HUES64 (cell line): ENCODE measurements around the gene HMGA1.
"Not testable (repeated sequence)": the region's sequence is repeated elsewhere in the genome, so short reads cannot be mapped to it uniquely, and the experiment has no call there.

ENCODE experiments used
- H3K27ac ChIP-seq: 2 replicates; pipeline ENCODE4 v1.7.0; 2013; ENCODE audit warnings: low read depth, low read length, inconsistent platforms
- H3K27me3 ChIP-seq: 2 replicates; pipeline ENCODE4 v1.6.1; 2013; ENCODE audit warnings: mild to moderate bottlenecking, low read length; ENCODE audit not compliant: insufficient read depth
- H3K36me3 ChIP-seq: 2 replicates; pipeline ENCODE4 v1.6.1; 2013; ENCODE audit warnings: mild to moderate bottlenecking, low read length; ENCODE audit not compliant: insufficient read depth
- H3K4me1 ChIP-seq: 2 replicates; pipeline ENCODE4 v1.6.1; 2013; ENCODE audit warnings: mild to moderate bottlenecking, low read length, moderate library complexity; ENCODE audit not compliant: insufficient read depth
- H3K4me3 ChIP-seq: 2 replicates; pipeline ENCODE4 v1.5.1; 2013; ENCODE audit warnings: mild to moderate bottlenecking, low read length, moderate library complexity
- H3K9ac ChIP-seq: 2 replicates; pipeline ENCODE4 v1.6.1; 2013; ENCODE audit warnings: mild to moderate bottlenecking, low read depth, low read length
- H3K9me3 ChIP-seq: 2 replicates; pipeline ENCODE4 v1.6.1; 2013; ENCODE audit warnings: low read depth, low read length; ENCODE audit not compliant: insufficient read depth
- WGBS: fragments of 150-250, 120-280 bp; methylation state at CpG from one replicate; pipeline ENCODE4 v1.1.7; 2013; ENCODE audit warnings: missing lambda C conversion rate; 5-methylcytosine and 5-hydroxymethylcytosine counted together

The HMGA1 gene

DNA sequence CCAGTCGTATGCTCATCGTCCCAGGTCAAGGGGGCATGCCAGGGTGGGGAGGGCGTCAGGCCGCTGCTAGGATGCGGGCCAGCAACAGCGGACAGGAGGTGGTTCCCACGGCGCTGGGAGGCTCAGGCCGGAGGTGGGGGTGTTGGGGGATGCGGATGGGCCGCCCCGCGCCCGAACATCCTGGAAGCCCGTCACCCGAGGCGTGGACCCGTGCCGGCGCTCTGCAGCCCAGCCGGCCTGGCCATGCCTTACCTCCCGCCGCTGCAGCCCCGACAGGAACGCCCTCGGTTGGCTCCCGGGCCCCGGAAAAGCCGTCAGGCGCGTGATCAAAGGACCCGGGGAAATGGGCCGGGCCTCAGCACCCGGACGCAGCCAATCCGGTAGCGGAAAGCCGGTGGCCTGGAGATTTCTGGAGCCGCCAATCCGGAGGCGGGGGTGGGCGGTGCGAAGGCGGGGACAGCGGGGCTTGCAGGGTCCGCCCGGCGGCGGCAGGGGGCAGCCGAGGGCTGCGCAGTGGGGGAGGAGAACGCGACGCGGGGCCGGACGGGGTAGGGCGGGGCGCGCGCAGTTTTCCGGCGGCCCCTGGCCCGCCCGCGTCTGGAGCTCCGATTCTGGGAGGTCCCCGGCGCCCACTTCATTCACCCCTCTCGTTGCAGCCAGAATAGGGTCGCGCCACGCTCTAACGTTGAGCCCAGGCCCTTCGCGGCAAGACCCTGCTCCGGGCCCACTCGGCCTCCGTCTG is 12.2 kb downstream of the HMGA1 start, which contains the start of gene SMIM29:
Gene SMIM29 (minus strand): TSS at position 280 of the 742 bp plus-strand sequence. CDS start 1,215 bp downstream, outside the sequence.
- no peaks in the 10 kb centered on the region for H3K9me3 ChIP-seq
- H3K27me3 ChIP-seq = no peaks in the 10 kb centered on the region
- H3K9ac ChIP-seq = peak within 1 kb of the TSS; percentile 87
- H3K27ac ChIP-seq = peak within 1 kb of the TSS; percentile 51; the same call in 1 of the 2 replicates
- H3K36me3 ChIP-seq = peaks cover 12% of the 10 kb centered on the region
- no peaks in the 10 kb centered on the region; the same call in 1 of the 2 replicates for H3K4me1 ChIP-seq
- H3K4me3 ChIP-seq = peak within 1 kb of the TSS; percentile 97
- under 1% methylated on average over 79 of the region's 79 CpGs for WGBS

- no peaks in the 10 kb centered on the region for H3K27me3 ChIP-seq
These were observed 13.0 kb downstream of the HMGA1 start for GRCh38 chr6:34249469-34250261.

GRCh38 chr6:34252395-34252794 is 15.7 kb downstream of the HMGA1 start:
- not testable (repeated sequence) for H3K4me1 ChIP-seq, H3K4me3 ChIP-seq, H3K36me3 ChIP-seq, H3K9me3 ChIP-seq, H3K9ac ChIP-seq, H3K27ac ChIP-seq, H3K27me3 ChIP-seq
- WGBS = 94% methylated on average over 2 of the region's 2 CpGs

More at GRCh38 chr6:34249469-34250261, 13.0 kb downstream of the HMGA1 start:
- Histone ChIP-seq H3K27ac (no peak overlapping the region), H3K4me3 (peak overlapping the region; percentile 97), H3K9ac (peak overlapping the region; percentile 87), H3K9me3 (no peaks in the 10 kb centered on the region), H3K4me1 (no peaks in the 10 kb centered on the region; the same call in 1 of the 2 replicates), H3K36me3 (peaks cover 6% of the 10 kb centered on the region)
- 57% methylated on average over 18 of the region's 18 CpGs for WGBS

GRCh38 chr6:34259529-34260069 is 22.9 kb downstream of the HMGA1 start:
- Histone ChIP-seq H3K4me3 (no peak overlapping the region), H3K27me3 (no peaks in the 10 kb centered on the region), H3K27ac (no peak overlapping the region), H3K36me3 (no peaks in the 10 kb centered on the region), H3K4me1 (no peaks in the 10 kb centered on the region), H3K9ac (no peak overlapping the region), H3K9me3 (0 out of 2 replicates have a peak, but pooled peaks cover 6% of the 10 kb centered on the region)
- 97% methylated on average over 5 of the region's 6 CpGs for WGBS

DNA sequence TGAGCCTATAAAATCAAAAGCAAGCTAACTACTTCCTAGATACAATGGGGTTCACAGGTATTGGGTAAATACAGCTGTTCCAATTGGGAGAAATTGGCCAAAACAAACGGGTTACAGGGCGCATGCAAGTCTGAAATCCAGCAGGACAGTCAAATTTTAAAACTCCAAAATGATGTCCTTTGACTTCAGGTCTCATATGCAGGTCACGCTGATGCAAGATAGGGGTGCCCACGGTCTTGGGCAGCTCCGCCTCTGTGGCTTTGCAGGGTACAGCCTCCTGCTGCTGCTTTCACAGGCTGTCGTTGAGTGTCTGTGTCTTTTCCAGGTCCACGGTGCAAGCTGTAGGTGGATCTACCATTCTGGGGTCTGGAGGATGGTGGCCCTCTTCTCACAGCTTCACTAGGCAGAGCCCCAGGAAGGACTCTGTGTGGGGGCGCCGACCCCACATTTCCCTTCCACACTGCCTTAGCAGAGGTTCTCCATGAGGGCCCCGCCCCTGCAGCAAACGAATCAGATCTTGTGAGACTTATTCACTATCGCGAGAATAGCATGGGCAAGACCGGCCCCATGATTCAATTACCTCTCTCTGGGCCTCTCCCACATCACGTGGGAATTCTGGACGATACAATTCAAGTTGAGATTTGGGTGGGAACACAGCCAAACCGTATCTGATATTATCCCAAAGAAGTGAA is 24.0 kb downstream of the HMGA1 start:
- Histone ChIP-seq H3K4me3 (no peak overlapping the region), H3K27me3 (no peaks in the 10 kb centered on the region), H3K27ac (no peak overlapping the region), H3K9ac (no peak overlapping the region), H3K9me3 (0 out of 2 replicates have a peak, but pooled peaks cover 6% of the 10 kb centered on the region), H3K4me1 (no peaks in the 10 kb centered on the region), H3K36me3 (no peaks in the 10 kb centered on the region)
- WGBS = 88% methylated on average over 17 of the region's 17 CpGs

DNA sequence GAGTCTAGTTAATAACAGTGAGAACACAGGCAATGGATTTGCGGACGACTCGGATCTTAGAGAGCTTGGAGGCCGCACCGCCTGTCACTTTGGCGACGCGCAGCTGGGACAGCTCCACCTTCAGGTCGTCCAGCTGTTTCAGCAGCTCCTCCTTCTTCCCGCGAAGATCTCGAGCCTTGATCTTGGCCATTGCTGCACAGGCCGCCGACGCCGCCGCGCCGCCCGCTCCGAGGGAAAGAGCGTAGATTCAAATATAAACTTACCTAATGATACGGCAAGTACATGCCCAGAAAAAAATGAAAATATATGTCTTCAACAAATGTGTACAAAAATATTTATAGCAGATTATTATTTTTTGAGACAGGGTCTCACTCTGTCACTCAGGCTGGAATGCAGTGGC is 26.8 kb downstream of the HMGA1 start:
- H3K9me3 ChIP-seq, H3K27ac ChIP-seq: not testable (repeated sequence)
- 96% methylated on average over 22 of the region's 23 CpGs for WGBS

GRCh38 chr6:34267746-34268145 is 31.1 kb downstream of the HMGA1 start:
- H3K4me1 ChIP-seq = no peaks in the 10 kb centered on the region
- H3K4me3 ChIP-seq = no peak overlapping the region
- 89% methylated on average over 2 of the region's 2 CpGs for WGBS
- H3K27me3 ChIP-seq = no peaks in the 10 kb centered on the region
- no peak overlapping the region for H3K27ac ChIP-seq
- no peaks in the 10 kb centered on the region for H3K9me3 ChIP-seq
- H3K9ac ChIP-seq = no peak overlapping the region
- H3K36me3 ChIP-seq = no peaks in the 10 kb centered on the region

More for the DNA sequence above, 26.8 kb downstream of the HMGA1 start:
- not testable (repeated sequence) for H3K27me3 ChIP-seq, H3K36me3 ChIP-seq, H3K4me3 ChIP-seq, H3K4me1 ChIP-seq, H3K9ac ChIP-seq

DNA sequence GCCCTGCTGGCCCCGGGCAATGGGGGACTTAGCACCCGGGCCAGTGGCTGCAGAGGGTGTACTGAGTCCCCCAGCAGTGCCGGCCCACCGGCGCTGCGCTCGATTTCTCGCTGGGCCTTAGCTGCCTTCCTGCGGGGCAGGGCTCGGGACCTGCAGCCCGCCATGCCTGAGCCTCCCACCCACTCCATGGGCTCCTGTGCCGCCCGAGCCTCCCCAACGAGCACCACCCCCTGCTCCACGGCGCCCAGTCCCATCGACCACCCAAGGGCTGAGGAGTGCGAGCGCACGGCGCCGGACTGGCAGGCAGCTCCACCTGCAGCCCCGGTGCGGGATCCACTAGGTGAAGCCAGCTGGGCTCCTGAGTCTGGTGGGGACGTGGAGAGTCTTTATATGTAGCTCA is 32.5 kb downstream of the HMGA1 start:
- H3K4me3 ChIP-seq, H3K27me3 ChIP-seq, H3K27ac ChIP-seq, H3K4me1 ChIP-seq, H3K9me3 ChIP-seq, H3K9ac ChIP-seq, H3K36me3 ChIP-seq: not testable (repeated sequence)
- WGBS = 97% methylated on average over 7 of the region's 25 CpGs

GRCh38 chr6:34269658-34270341 is 33.1 kb downstream of the HMGA1 start:
- H3K4me3 ChIP-seq, H3K27ac ChIP-seq: not testable (repeated sequence)

GRCh38 chr6:34272013-34272926 is 35.6 kb downstream of the HMGA1 start:
- WGBS = 80% methylated on average over 13 of the region's 13 CpGs
- Histone ChIP-seq H3K27ac (no peak overlapping the region), H3K36me3 (no peaks in the 10 kb centered on the region), H3K27me3 (no peaks in the 10 kb centered on the region), H3K9me3 (no peaks in the 10 kb centered on the region), H3K4me3 (no peak overlapping the region), H3K4me1 (no peaks in the 10 kb centered on the region), H3K9ac (no peak overlapping the region)

More at GRCh38 chr6:34269658-34270341, 33.1 kb downstream of the HMGA1 start:
- H3K4me1 ChIP-seq, H3K27me3 ChIP-seq, H3K9me3 ChIP-seq, H3K9ac ChIP-seq, H3K36me3 ChIP-seq: not testable (repeated sequence)
- 84% methylated on average over 17 of the region's 17 CpGs for WGBS
